ENCODE data around the gene RREB1. TPM values are rescaled to one million over a fixed set of nuclear protein-coding genes. Genes with fewer than 3 reads are reported as not detected.

RREB1 gene
- total RNA-seq, 1 experiment from 2014 or later, result 35.8 TPM

GRCh38 chr6:7086488-7086887 is 21.3 kb upstream of the RREB1 start:
- peaks cover 10% of the 10 kb centered on the region; the same call in 1 of the 2 replicates for H3K4me1 ChIP-seq (ENCODE audit: insufficient read depth, low read length)
- no peak overlapping the region for H3K9ac ChIP-seq (ENCODE audit: extremely low read depth, insufficient read length, low read length)
- no CpG with 5 or more reads among the region's 9 CpGs for WGBS (ENCODE audit: extremely low coverage, insufficient read length, low lambda C conversion rate)
- no peak overlapping the region for H2BK120ac ChIP-seq (ENCODE audit: low read depth, low read length, poor library complexity, severe bottlenecking)
- H3K18ac ChIP-seq (ENCODE audit: insufficient read length, low read depth, low read length), result no peak overlapping the region
- H4K5ac ChIP-seq (ENCODE audit: insufficient read length, low read depth, low read length), result no peak overlapping the region
- H2BK15ac ChIP-seq (ENCODE audit: low read depth, low read length), result no peak overlapping the region
- no peak overlapping the region for H3K27ac Mint-ChIP-seq
- no peak overlapping the region for H2AK5ac ChIP-seq (ENCODE audit: insufficient read length, low read length)
- H3K4me1 Mint-ChIP-seq, result peaks cover 25 to 27% of the 10 kb centered on the region in 2 experiments
- no peaks in the 10 kb centered on the region for H3K9me3 Mint-ChIP-seq
- no peak overlapping the region for H2BK20ac ChIP-seq (ENCODE audit: low read depth, low read length, poor library complexity, severe bottlenecking)
- no peaks in the 10 kb centered on the region; the same call in 1 of the 2 replicates for H3K27me3 ChIP-seq (ENCODE audit: insufficient read depth, low read length)
- H3K27me3 Mint-ChIP-seq (ENCODE audit: low read depth), result peaks cover 48% of the 10 kb centered on the region
- TF ChIP-seq, protein P1, sequence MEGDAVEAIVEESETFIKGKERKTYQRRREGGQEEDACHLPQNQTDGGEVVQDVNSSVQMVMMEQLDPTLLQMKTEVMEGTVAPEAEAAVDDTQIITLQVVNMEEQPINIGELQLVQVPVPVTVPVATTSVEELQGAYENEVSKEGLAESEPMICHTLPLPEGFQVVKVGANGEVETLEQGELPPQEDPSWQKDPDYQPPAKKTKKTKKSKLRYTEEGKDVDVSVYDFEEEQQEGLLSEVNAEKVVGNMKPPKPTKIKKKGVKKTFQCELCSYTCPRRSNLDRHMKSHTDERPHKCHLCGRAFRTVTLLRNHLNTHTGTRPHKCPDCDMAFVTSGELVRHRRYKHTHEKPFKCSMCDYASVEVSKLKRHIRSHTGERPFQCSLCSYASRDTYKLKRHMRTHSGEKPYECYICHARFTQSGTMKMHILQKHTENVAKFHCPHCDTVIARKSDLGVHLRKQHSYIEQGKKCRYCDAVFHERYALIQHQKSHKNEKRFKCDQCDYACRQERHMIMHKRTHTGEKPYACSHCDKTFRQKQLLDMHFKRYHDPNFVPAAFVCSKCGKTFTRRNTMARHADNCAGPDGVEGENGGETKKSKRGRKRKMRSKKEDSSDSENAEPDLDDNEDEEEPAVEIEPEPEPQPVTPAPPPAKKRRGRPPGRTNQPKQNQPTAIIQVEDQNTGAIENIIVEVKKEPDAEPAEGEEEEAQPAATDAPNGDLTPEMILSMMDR (conservative IDR thresholded peaks at IDR 0.05), result no peak; the same call in 2 of the 3 replicates
- H4K91ac ChIP-seq (ENCODE audit: insufficient read length, low read depth, low read length), result no peak overlapping the region
- H3K79me1 ChIP-seq (ENCODE audit: insufficient read depth, low read depth, low read length, poor library complexity, severe bottlenecking), result no peaks in the 10 kb centered on the region
- H2BK12ac ChIP-seq (ENCODE audit: insufficient read length, low read depth, low read length), result no peak overlapping the region
- no peak overlapping the region for H3K4me2 ChIP-seq (ENCODE audit: insufficient read depth, insufficient read length, low read length)
- H4K20me1 ChIP-seq (ENCODE audit: control insufficient read depth, insufficient read depth, insufficient read length), result no peaks in the 10 kb centered on the region
- H3K27ac ChIP-seq (ENCODE audit: insufficient read length, low read depth, low read length), result no peak overlapping the region
- no peak overlapping the region for H2BK5ac ChIP-seq (ENCODE audit: insufficient read length, low read length)
- no peak for DNase-seq
- H3K4ac ChIP-seq (ENCODE audit: low read depth, low read length), result no peak overlapping the region
- H3K79me2 ChIP-seq (ENCODE audit: insufficient read depth, low read length), result no peaks in the 10 kb centered on the region
- peak overlapping the region; percentile 14 to 60; a peak in 4 of 5 replicates for H3K4me3 Mint-ChIP-seq
- H3K14ac ChIP-seq (ENCODE audit: insufficient read depth, low read length), result no peak overlapping the region
- no peaks in the 10 kb centered on the region for H3K9me3 ChIP-seq (ENCODE audit: control insufficient read depth, low read depth, low read length)
- no peak overlapping the region for H2AFZ ChIP-seq (ENCODE audit: low read length)
- no peaks in the 10 kb centered on the region for H3K36me3 Mint-ChIP-seq (ENCODE audit: insufficient read depth in 1 of 3, low read depth in 3 of 3)
- no peak overlapping the region for H3K23ac ChIP-seq (ENCODE audit: insufficient read length, low read depth, low read length)
- H3K23me2 ChIP-seq (ENCODE audit: insufficient read length, low read depth, low read length, poor library complexity, severe bottlenecking), result no peaks in the 10 kb centered on the region
- H4K8ac ChIP-seq (replicated peaks; ENCODE audit: insufficient read length, low read depth, low read length), result no peak overlapping the region
- no peak overlapping the region for H3T11ph ChIP-seq (ENCODE audit: low read length)
- no peak overlapping the region for H3K56ac ChIP-seq (ENCODE audit: insufficient read length, low read depth, low read length)

All from H9 (cell line).